Measurements from ENCODE around the gene POLR3GL. TPM values are rescaled to one million over a fixed set of nuclear protein-coding genes. Genes with fewer than 3 reads are reported as not detected.

POLR3GL gene
- total RNA-seq, 1 donor from 2014 or later: 12.1 TPM

DNA sequence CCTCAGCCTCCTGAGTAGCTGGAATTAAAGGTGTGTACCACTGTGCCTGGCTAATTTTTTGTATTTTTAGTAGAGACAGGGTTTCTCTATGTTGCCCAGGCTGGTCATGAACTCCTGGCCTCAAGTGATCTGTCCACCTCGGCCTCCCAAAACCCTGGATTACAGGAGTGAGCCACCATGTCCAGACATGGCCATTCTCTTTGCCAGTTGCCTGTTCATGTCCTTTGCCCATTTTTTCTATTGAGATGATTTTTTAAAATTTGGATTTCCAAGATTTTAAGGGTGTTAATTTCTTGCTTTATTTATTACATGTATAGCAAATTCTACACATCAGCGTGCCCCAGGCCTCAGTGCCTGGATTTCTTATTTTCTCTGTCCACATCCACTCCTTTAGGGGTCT is 2.8 kb downstream of the POLR3GL start:
- DNase-seq: no peak
- H3K4me3 Mint-ChIP-seq: no peak overlapping the region
- peaks cover 8% of the 10 kb centered on the region for H3K36me3 Mint-ChIP-seq (ENCODE audit: low read depth)
- H3K9me3 Mint-ChIP-seq: no peaks in the 10 kb centered on the region
- H3K4me1 Mint-ChIP-seq: peaks cover 19% of the 10 kb centered on the region
- intact Hi-C loops (cut with micrococcal nuclease): no loop called here
- H3K27ac Mint-ChIP-seq: no peak overlapping the region
- no peaks in the 10 kb centered on the region for H3K27me3 Mint-ChIP-seq

- H3K36me3 Mint-ChIP-seq (ENCODE audit: low read depth): peaks cover 5% of the 10 kb centered on the region
These were observed 8.1 kb downstream of the POLR3GL start for GRCh38 chr1:145972580-145972979.

DNA sequence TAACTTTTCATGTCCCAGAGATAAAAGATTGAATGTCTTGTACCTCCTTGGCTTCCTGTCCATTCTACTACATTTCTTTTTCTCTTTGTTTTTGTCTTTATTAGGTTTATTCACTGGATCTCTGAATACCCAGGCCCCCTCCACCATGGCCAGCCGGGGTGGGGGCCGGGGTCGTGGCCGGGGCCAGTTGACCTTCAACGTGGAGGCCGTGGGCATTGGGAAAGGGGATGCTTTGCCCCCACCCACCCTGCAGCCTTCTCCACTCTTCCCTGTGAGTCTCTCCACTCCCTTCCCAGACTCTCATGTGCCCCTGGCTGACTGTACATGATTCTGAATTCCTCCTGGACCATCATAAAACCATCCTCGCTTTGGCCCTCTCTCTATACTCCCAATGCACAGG is 10.2 kb downstream of the POLR3GL start:
- intact Hi-C loops (cut with micrococcal nuclease): loop anchor here (5.0 kb wide), 1 partner anchor 47 kb away; the partner anchor contains the start of gene RBM8A

More at GRCh38 chr1:145972580-145972979, 8.1 kb downstream of the POLR3GL start:
- no peaks in the 10 kb centered on the region for H3K27me3 Mint-ChIP-seq
- no peak for DNase-seq
- H3K4me3 Mint-ChIP-seq: no peak overlapping the region
- no peaks in the 10 kb centered on the region for H3K9me3 Mint-ChIP-seq
- H3K4me1 Mint-ChIP-seq: peaks cover 7% of the 10 kb centered on the region
- intact Hi-C loops (cut with micrococcal nuclease): no loop called here
- H3K27ac Mint-ChIP-seq: no peak overlapping the region

DNA sequence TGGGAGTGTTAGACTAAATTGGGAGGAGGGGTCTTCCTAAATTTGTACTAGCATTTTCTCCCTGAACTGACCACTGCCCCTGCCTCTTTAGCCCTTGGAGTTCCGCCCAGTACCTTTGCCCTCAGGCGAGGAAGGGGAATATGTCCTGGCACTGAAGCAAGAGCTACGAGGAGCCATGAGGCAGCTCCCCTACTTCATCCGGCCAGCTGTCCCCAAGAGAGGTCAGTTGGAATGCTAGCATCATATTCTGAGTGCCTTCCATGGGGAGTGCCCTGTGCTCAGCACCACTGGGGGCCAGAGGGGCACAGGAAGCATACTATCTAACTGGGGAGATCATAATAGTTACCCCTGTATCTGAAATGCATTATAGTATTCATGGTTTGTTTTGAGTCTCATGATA is 10.7 kb downstream of the POLR3GL start:
- Mint-ChIP-seq H3K36me3 (ENCODE audit: low read depth) (no peaks in the 10 kb centered on the region), H3K27ac (no peak overlapping the region), H3K9me3 (no peaks in the 10 kb centered on the region), H3K4me1 (peaks cover 7% of the 10 kb centered on the region), H3K27me3 (no peaks in the 10 kb centered on the region), H3K4me3 (no peak overlapping the region)
- intact Hi-C loops (cut with micrococcal nuclease): loop anchor here (5.0 kb wide), 1 partner anchor 48 kb away; the partner anchor contains the start of gene RBM8A
- no peak for DNase-seq

More for the DNA sequence above, 10.2 kb downstream of the POLR3GL start:
- Mint-ChIP-seq H3K4me3 (no peak overlapping the region), H3K27ac (no peak overlapping the region), H3K9me3 (no peaks in the 10 kb centered on the region), H3K36me3 (ENCODE audit: low read depth) (no peaks in the 10 kb centered on the region), H3K27me3 (no peaks in the 10 kb centered on the region), H3K4me1 (peaks cover 7% of the 10 kb centered on the region)
- DNase-seq: no peak

GRCh38 chr1:145977016-145977415 is 12.5 kb downstream of the POLR3GL start:
- Mint-ChIP-seq H3K4me3 (no peak overlapping the region), H3K9me3 (no peaks in the 10 kb centered on the region), H3K27ac (no peak overlapping the region), H3K36me3 (ENCODE audit: low read depth) (no peaks in the 10 kb centered on the region), H3K4me1 (peaks cover 7% of the 10 kb centered on the region), H3K27me3 (no peaks in the 10 kb centered on the region)
- intact Hi-C loops (cut with micrococcal nuclease): loop anchor here (1.0 to 5.0 kb wide), 2 partner anchors 30 to 50 kb away; partner anchors contain the start of gene RBM8A
- DNase-seq: no peak

DNA sequence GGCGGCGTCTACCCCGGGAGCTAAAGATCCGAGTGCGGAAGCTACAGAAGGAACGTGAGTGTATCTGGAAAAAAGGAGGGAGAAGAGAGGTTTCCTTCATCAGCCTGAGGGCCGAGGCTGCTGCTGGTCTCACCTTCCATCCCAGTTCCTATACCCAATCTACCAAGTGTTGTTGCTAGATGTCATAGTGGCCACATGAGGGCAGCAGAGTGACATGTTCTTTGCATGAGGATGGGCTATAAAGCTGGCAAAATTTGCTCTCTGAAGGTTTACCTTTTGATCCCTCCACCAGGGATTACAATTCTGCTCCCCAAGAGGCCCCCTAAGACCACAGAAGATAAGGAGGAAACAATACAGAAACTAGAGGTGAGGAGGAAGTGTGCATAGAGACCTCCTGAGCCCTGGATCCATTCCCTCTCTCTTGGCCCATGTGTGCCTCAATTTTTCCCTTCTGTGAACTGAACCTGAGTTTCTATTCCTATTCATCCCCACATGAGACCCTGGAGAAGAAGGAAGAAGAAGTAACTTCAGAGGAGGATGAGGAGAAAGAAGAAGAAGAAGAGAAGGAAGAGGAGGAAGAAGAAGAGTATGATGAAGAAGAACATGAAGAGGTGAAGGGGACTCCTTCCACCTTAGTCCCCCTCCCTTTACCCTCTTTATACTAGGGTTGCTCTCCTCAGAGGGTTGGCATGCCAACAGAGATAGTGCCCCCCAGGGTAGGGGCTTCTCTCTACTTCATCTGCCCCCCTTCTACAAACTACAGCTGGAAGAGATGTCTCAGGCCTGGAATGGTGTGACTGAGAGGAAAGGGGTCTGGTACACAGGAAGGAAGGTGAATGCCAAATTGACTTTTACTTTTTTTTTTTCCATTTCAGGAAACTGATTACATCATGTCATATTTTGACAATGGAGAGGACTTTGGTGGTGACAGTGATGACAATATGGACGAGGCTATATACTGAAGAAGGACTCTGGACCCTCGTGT is 13.3 kb downstream of the POLR3GL start:
- H3K27ac Mint-ChIP-seq: no peak overlapping the region
- DNase-seq: peak; percentile 91
- intact Hi-C loops (cut with micrococcal nuclease): loop anchor here (1.0 to 5.0 kb wide), 4 partner anchors 13 to 58 kb away; partner anchors contain the start of genes ANKRD34A, POLR3GL and RBM8A
- no peak overlapping the region for H3K4me3 Mint-ChIP-seq
- no peaks in the 10 kb centered on the region for H3K9me3 Mint-ChIP-seq
- peaks cover 8% of the 10 kb centered on the region for H3K4me1 Mint-ChIP-seq
- no peaks in the 10 kb centered on the region for H3K27me3 Mint-ChIP-seq
- no peaks in the 10 kb centered on the region for H3K36me3 Mint-ChIP-seq (ENCODE audit: low read depth)

DNA sequence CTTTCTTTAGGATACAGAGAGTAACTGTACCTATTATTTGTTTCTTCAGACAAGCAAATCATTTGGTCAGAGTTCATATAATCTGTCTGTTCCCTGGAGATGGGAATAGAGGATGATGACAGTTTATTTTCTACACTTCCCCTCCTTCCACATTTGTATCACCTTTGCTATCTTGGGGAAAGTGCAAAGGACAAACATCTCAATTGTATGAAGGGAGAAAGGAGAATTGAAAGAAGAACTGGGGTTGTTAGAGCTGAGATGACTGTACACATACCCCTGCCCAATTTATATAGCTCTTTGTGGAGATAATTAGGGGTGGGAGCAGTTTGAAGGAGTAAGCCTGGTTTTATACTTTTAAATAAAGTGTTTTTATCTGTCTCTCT is 14.0 kb downstream of the POLR3GL start:
- H3K36me3 Mint-ChIP-seq (ENCODE audit: low read depth): no peaks in the 10 kb centered on the region
- no peak overlapping the region for H3K27ac Mint-ChIP-seq
- H3K27me3 Mint-ChIP-seq: no peaks in the 10 kb centered on the region
- H3K9me3 Mint-ChIP-seq: no peaks in the 10 kb centered on the region
- no peak for DNase-seq
- peaks cover 10% of the 10 kb centered on the region for H3K4me1 Mint-ChIP-seq
- intact Hi-C loops (cut with micrococcal nuclease): loop anchor here (1.0 to 5.0 kb wide), 3 partner anchors 14 to 57 kb away; partner anchors contain the start of genes ANKRD34A, POLR3GL and RBM8A
- no peak overlapping the region for H3K4me3 Mint-ChIP-seq

- Mint-ChIP-seq H3K36me3 (ENCODE audit: low read depth) (no peaks in the 10 kb centered on the region), H3K27me3 (no peaks in the 10 kb centered on the region)
- intact Hi-C loops (cut with micrococcal nuclease): loop anchor here (1.0 to 5.0 kb wide), 3 partner anchors 15 to 56 kb away; partner anchors contain the start of genes ANKRD34A, POLR3GL and RBM8A
These were observed 14.6 kb downstream of the POLR3GL start for GRCh38 chr1:145978854-145979745.

GRCh38 chr1:145979746-145980456 is 15.4 kb downstream of the POLR3GL start:
- no peak overlapping the region for H3K4me3 Mint-ChIP-seq
- DNase-seq: peak; percentile 81
- intact Hi-C loops (cut with micrococcal nuclease): loop anchor here (1.0 to 5.0 kb wide), 2 partner anchors 16 to 53 kb away; partner anchors contain the start of genes RBM8A and TXNIP
- no peaks in the 10 kb centered on the region for H3K27me3 Mint-ChIP-seq
- H3K36me3 Mint-ChIP-seq (ENCODE audit: low read depth): peaks cover under 1% of the 10 kb centered on the region
- no peaks in the 10 kb centered on the region for H3K9me3 Mint-ChIP-seq
- H3K27ac Mint-ChIP-seq: no peak overlapping the region
- H3K4me1 Mint-ChIP-seq: peaks cover 18% of the 10 kb centered on the region

More at GRCh38 chr1:145978854-145979745, 14.6 kb downstream of the POLR3GL start:
- H3K4me1 Mint-ChIP-seq: peaks cover 12% of the 10 kb centered on the region
- H3K27ac Mint-ChIP-seq: no peak overlapping the region
- H3K4me3 Mint-ChIP-seq: no peak overlapping the region
- no peaks in the 10 kb centered on the region for H3K9me3 Mint-ChIP-seq
- peak; percentile 96 for DNase-seq

GRCh38 chr1:145980457-145980994 is 16.0 kb downstream of the POLR3GL start:
- H3K36me3 Mint-ChIP-seq (ENCODE audit: low read depth): peaks cover 2% of the 10 kb centered on the region
- no peak for DNase-seq
- H3K4me3 Mint-ChIP-seq: no peak overlapping the region
- peaks cover 24% of the 10 kb centered on the region for H3K4me1 Mint-ChIP-seq
- intact Hi-C loops (cut with micrococcal nuclease): loop anchor here (1.0 kb wide), 1 partner anchor 16 kb away; the partner anchor contains the start of gene TXNIP
- H3K27me3 Mint-ChIP-seq: no peaks in the 10 kb centered on the region
- H3K9me3 Mint-ChIP-seq: no peaks in the 10 kb centered on the region
- H3K27ac Mint-ChIP-seq: no peak overlapping the region

GRCh38 chr1:145982010-145982723 is 17.7 kb downstream of the POLR3GL start:
- no peak overlapping the region for H3K27ac Mint-ChIP-seq

GRCh38 chr1:145983206-145983675 is 18.8 kb downstream of the POLR3GL start:
- intact Hi-C loops (cut with micrococcal nuclease): no loop called here
- H3K36me3 Mint-ChIP-seq (ENCODE audit: low read depth): peaks cover 2% of the 10 kb centered on the region
- H3K4me1 Mint-ChIP-seq: peaks cover 33% of the 10 kb centered on the region
- no peak for DNase-seq
- H3K27me3 Mint-ChIP-seq: no peaks in the 10 kb centered on the region
- H3K27ac Mint-ChIP-seq: peak overlapping the region; percentile 58
- no peak overlapping the region for H3K4me3 Mint-ChIP-seq
- no peaks in the 10 kb centered on the region for H3K9me3 Mint-ChIP-seq

More at GRCh38 chr1:145982010-145982723, 17.7 kb downstream of the POLR3GL start:
- H3K4me1 Mint-ChIP-seq: peaks cover 31% of the 10 kb centered on the region
- DNase-seq: no peak
- no peaks in the 10 kb centered on the region for H3K27me3 Mint-ChIP-seq
- intact Hi-C loops (cut with micrococcal nuclease): no loop called here
- H3K9me3 Mint-ChIP-seq: no peaks in the 10 kb centered on the region
- H3K4me3 Mint-ChIP-seq: peak overlapping the region; percentile 36
- H3K36me3 Mint-ChIP-seq (ENCODE audit: low read depth): peaks cover 2% of the 10 kb centered on the region

Measured in activated CD4-positive, alpha-beta T cell treated with anti-CD3 and anti-CD28 coated beads, Interleukin-2, amount 10 ng/mL, durations not matched to agents 24 days and 14 days (primary cell).